CD4-positive, alpha-beta T cell treated with Interleukin-4 for 1 hour (primary cell): ENCODE results near the gene SIAH1.
A peak's percentile ranks its signal among the peaks of the same experiment; 100 is the strongest.
"Not testable (repeated sequence)": the region's sequence is repeated elsewhere in the genome, so short reads cannot be mapped to it uniquely, and the experiment has no call there.

Source experiments
- DNase-seq, 2 donors: peaks; one replicate each; pipeline ENCODE4 v3.0.0-alpha.2; 2020 to 2022

SIAH1 gene

GRCh38 chr16:48392407-48392806, 7.2 kb upstream of the SIAH1 start:
- DNase-seq, result no peak

- DNase-seq, result no peak
Measured at GRCh38 chr16:48386559-48387312, 1.5 kb upstream of the SIAH1 start.

DNA sequence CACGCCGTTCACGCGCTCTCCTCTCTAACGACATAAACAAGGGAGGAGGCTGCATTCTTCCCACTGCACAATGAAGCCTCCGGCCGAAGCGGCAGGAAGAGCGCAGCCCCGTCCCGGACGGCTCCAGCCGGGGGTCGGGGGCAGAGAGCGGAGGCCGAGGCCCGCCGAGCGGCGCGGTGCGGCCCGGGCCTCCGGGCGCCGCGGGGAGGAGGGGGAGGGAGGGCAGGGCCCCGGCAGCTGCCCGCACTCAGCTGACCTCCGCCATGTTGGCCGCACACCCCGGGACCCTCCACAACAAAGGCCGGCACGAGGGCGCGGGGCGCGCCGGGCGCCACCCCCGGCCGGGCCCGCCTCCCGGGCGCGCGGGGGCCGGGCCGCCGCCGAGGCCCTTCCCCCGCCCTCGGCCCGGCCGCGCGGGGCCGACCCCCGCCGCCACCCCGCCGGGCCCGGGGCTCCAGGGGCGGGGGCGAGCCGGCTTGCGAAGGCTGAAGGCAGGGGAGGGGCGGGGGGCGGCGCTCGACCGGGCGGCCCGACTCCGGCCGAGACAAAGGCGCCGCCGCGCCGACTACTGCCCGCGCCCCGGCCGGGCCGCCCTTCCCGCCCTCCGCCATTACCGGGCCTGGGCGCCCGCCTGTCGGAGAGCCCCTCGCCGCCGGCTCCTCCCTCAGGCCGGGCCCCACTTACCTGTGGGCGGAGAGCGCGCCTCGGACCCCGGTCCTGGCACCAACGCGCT, 527 bp downstream of the SIAH1 start:
- DNase-seq, result peak; percentile 36 to 47

DNA sequence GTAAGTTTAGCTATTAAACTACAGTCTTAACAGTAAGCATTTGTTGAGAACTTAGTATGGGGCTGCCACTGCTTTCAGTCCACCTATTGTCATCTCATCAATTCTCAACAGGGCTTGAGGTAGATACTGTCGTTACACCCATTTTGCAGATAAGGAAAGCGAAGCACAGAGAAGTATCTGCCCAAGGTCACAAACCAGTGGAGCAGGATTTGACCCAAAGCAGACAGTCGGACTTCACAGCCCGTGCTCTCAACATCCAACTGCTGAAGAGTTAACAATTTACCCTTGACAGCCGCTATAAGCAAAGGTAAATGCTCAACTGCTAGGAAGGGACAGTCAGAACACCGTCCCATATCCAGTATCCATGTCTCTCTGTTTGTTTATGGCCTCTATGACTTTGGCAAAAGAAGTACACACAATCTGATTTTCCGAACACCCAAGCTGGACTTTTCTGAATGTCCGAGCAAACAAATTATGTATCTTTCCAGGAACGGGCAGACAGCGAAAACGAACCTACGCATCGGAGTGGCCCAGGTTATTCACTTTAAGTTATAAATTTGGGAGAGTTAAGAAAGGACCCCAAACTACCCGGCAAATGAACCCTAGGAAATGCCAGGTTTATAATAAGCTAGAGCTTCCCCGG, 1.2 kb downstream of the SIAH1 start:
- no peak for DNase-seq

GRCh38 chr16:48383009-48383876, 2.0 kb downstream of the SIAH1 start:
- DNase-seq, result no peak

DNA sequence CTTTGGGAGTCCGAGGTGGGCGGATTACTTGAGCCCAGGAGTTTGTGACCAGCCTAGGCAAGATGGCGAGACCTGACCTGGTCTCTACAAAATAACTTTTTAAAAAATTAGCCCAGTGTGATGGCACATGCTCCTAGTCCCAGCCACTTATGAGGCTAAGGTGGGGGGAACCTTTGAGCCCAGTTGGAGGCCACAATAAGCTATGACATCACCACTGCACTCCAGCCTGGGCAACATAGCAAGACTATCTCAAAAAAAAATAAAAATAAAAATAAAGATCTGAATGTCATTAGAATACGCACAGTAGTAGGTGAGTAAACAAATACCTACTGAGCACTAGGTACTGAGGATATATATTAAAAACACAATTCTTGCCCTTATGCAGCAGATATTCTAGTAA, 3.1 kb downstream of the SIAH1 start:
- no peak for DNase-seq

DNA sequence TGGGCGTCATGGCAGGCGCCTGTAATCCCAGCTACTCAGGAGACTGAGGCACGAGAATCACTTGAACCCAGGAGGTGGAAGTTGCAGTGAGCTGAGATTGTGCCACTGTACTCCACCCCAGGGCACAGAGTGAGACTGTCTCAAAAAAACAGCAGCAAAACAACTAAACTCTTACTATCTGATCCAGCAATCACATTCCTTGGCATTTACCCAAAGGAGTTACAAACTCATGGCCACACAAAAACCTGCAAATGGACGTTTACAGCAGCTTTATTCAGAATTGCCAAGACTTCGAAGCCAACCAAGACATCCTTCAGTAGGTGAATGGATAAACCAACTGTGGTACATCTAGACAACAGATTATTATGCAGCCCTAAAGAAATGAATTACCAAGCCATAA, 4.0 kb downstream of the SIAH1 start:
- DNase-seq, result no peak

GRCh38 chr16:48378836-48379235, 6.4 kb downstream of the SIAH1 start:
- DNase-seq, result no peak

DNA sequence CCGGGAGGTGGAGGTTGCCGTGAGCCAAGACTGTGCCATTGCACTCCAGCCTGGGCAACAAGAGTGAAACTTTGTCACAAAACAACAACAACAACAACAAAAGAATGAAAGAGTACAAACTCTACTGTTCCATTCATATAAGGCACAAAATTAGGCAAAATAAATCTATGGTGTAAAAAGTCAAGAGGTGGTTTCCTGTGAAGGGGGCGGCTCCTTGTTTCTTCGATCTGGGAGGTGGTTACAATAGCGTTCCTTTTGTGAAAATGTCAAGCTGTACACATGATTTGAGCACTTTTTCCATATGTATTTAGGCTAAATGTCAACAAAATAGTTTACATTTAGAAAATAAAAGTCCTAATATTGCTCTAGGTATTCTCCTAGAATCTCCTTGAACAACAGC, 6.9 kb downstream of the SIAH1 start:
- DNase-seq, result no peak

DNA sequence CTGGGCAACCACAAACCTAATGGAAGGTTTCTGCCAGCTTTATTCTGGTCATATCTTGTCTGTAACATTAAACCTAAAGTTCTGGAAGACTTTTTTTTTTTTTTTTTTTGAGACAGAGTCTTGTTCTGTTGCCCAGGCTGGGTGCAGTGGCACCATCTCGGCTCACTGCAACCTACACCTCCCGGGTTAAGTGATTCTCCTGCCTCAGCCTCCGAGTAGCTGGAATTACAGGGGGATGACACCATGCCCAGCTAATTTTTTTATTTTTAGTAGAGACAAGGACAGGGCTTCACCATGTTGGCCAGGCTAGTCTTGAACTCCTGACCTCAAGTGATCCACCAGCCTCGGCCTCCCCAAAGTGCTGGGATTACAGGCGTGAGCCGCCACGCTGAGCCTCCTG, 7.9 kb downstream of the SIAH1 start:
- not testable (repeated sequence) for DNase-seq

DNA sequence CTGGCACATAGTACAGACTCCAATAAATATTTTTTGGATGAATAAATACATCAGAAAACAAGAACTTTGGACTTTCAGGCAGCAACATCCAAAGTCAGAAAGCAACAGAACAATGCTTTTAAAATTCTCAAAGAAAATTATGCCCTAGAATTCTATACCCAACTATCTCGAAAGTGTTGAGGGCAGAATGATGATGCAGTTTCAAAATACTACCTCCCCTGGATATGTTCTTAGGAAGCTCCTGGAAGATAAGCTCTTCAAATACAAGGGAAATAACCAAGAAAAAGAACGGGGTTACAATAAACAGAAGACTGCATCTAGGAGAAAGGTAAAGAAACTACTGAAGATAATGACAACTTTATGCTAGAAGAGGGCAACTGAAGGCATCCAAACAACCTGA, 11.0 kb downstream of the SIAH1 start:
- DNase-seq, result no peak

GRCh38 chr16:48373258-48374029, 11.8 kb downstream of the SIAH1 start:
- no peak for DNase-seq

DNA sequence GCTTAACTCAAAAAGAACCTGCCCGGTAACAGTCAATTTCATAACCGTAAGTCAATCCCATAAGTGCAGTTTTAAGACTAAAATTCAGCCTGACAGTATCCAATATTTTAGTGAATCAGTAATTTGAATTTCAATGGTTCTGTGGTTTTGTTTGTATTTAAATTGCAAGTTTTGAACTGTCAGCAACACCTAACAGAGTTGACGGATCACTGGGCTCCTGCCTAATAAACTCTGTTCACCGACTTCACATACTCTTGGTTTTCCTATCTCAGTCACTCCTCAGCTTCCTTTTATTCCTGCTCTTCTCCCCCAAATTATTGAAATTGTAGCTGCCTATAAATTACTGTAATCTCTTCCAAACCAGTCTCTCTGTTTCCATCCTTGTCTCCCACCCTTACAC, 12.5 kb downstream of the SIAH1 start:
- no peak for DNase-seq

- no peak for DNase-seq
Measured at GRCh38 chr16:48371393-48371780, 13.8 kb downstream of the SIAH1 start.

GRCh38 chr16:48370668-48371392, 14.4 kb downstream of the SIAH1 start:
- not testable (repeated sequence) for DNase-seq

- no peak for DNase-seq
Measured at GRCh38 chr16:48370229-48370628, 15.0 kb downstream of the SIAH1 start.

- no peak for DNase-seq
Measured at GRCh38 chr16:48369765-48370164, 15.4 kb downstream of the SIAH1 start.

- no peak for DNase-seq
Measured at GRCh38 chr16:48367441-48368049, 17.7 kb downstream of the SIAH1 start.

- DNase-seq, result peak; percentile 63 to 64
Measured at GRCh38 chr16:48366165-48367093, 18.8 kb downstream of the SIAH1 start.
